Fibroblast of skin of left biceps (primary cell): ENCODE results near the gene MAML2.

Experiments used
- DNase-seq, 2 experiments: peaks; one replicate each; pipeline ENCODE4 v3.0.0-alpha.2; 2013; ENCODE audit warnings: low read depth in 2 of 2

Gene MAML2

GRCh38 chr11:95975343-95975742 is 367.7 kb downstream of the MAML2 start:
- DNase-seq = no peak

- no peak for DNase-seq
Measured at GRCh38 chr11:95972060-95972459, 370.9 kb downstream of the MAML2 start.

GRCh38 chr11:95968585-95968984 is 374.4 kb downstream of the MAML2 start:
- DNase-seq = no peak

- DNase-seq = no peak
Measured at GRCh38 chr11:95964281-95964680, 378.7 kb downstream of the MAML2 start.

- DNase-seq = no peak
Measured at GRCh38 chr11:95961758-95962157, 381.2 kb downstream of the MAML2 start.

DNA sequence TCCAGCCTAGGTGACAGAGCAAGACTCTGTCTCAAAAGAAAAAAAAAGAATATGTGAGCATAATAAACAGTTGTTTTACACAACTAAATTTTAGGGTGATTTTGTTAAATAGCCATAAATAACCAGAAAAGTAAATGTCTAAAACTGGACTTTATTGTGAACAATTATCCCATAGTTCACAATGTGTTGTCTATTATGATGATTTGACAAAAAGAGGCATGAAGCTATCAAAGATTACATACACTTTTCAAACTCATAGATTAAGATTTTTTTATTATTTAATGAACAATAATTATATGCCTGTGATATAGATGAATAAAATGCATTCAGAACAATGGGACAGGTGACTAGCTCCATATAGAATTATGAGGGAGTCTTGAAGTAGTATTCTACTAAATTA is 392.1 kb downstream of the MAML2 start:
- no peak for DNase-seq

- DNase-seq = no peak
Measured at GRCh38 chr11:95948637-95949036, 394.4 kb downstream of the MAML2 start.

DNA sequence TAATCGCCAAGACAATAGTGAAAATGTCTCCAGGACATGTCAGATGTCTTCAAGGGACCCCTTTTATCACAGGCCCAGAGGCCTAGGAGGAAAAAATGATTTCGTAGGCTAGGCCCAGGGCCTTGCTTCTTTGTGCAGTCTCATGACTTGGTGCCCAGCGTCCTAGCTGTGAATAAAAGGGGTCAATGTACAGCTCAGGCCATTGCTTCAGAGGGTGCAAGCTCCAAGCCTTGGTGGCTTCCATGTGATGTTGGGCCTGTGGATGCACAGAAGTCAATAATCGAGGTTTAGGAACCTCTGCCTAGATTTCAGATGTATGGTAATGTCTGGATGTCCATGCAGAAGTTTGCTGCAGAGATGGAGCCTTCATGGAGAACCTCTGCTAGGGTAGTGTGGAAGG is 398.4 kb downstream of the MAML2 start:
- no peak for DNase-seq

GRCh38 chr11:95943546-95943945 is 399.4 kb downstream of the MAML2 start:
- no peak for DNase-seq

DNA sequence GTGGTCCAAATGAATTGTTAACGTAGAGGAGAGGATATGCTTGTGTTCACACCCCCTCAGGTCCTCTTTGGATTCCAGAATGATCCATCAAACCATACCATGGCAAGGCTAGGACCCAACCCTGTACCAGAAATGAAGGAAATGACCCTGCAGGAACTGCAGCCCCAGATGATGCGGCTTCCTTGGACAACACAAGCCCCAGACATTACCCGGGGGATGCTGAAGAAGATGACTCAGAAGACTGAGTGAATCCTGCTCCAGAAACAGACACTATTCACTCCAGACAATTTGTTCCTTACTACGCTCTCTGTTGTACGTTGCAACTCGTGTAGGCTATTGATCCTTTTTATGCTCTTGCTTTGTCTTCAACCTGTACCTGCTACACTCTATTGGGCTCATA is 403.9 kb downstream of the MAML2 start:
- no peak for DNase-seq

- DNase-seq = no peak
Measured at GRCh38 chr11:95937358-95937757, 405.6 kb downstream of the MAML2 start.

- DNase-seq = no peak
Measured at GRCh38 chr11:95933594-95933993, 409.4 kb downstream of the MAML2 start.

DNA sequence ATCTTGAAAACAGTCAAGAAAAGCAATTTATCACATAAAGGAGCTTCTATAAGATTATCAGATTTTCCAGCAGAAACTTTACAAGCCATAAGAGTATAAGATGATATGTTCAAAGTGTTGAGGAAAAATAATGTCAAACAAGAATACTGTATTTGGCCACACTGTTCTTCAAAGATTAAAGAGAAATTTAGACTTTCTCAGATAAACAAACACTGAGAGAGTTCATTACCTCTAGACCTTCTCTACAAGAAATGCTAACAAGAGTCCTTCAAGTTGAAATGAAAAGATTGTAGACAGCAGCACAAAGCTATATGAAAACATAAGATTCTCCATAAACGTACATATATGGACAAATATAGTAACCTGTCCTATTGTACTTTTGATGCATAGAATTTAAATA is 411.1 kb downstream of the MAML2 start:
- no peak for DNase-seq

- no peak for DNase-seq
Measured at GRCh38 chr11:95930948-95931347, 412.0 kb downstream of the MAML2 start.

- no peak for DNase-seq
Measured at GRCh38 chr11:95926726-95927125, 416.3 kb downstream of the MAML2 start.
